KMS-11 (cell line): Measurements from ENCODE around the gene CTDSP2.

Experiments
- H2AFZ ChIP-seq: fragments of 200-600 bp; sonication (generic); 2 replicates; pipeline ENCODE4 v1.6.1; 2016; ENCODE audit warnings: antibody characterized with exemption, mixed run types, low read depth
- H3K27ac ChIP-seq: fragments of 200-600 bp; sonication (generic); 2 replicates; pipeline ENCODE4 v1.6.1; 2016; ENCODE audit warnings: mild to moderate bottlenecking, mixed run types
- H3K27me3 ChIP-seq: fragments of 200-600 bp; sonication (generic); 2 replicates; pipeline ENCODE4 v1.6.1; 2017; ENCODE audit warnings: mild to moderate bottlenecking, low read depth, mixed run types, moderate library complexity; ENCODE audit not compliant: insufficient read depth
- H3K36me3 ChIP-seq: fragments of 200-600 bp; sonication (generic); 2 replicates; pipeline ENCODE4 v1.6.1; 2017; ENCODE audit warnings: mild to moderate bottlenecking, mixed run types; ENCODE audit not compliant: insufficient read depth
- H3K4me1 ChIP-seq: fragments of 200-600 bp; sonication (generic); 2 replicates; pipeline ENCODE4 v1.6.1; 2016; ENCODE audit warnings: mild to moderate bottlenecking, low read depth, mixed run types; ENCODE audit not compliant: poor library complexity, severe bottlenecking
- H3K4me2 ChIP-seq: fragments of 200-600 bp; sonication (generic); 2 replicates; pipeline ENCODE4 v1.7.0; 2016; ENCODE audit warnings: mild to moderate bottlenecking, mixed run types
- H3K4me3 ChIP-seq: fragments of 200-600 bp; sonication (generic); IDR thresholded peaks from 2 replicates; pipeline ENCODE4 v1.6.1; 2017; ENCODE audit warnings: low read depth, low read length, mixed read lengths; ENCODE audit not compliant: insufficient read depth
- H3K79me2 ChIP-seq: fragments of 200-600 bp; sonication (generic); 2 replicates; pipeline ENCODE4 v1.6.1; 2016; ENCODE audit warnings: low read depth, mixed run types; ENCODE audit not compliant: insufficient read depth
- H3K9ac ChIP-seq: fragments of 200-600 bp; sonication (generic); 2 replicates; pipeline ENCODE4 v1.6.1; 2016; ENCODE audit warnings: mild to moderate bottlenecking, mixed run types
- H4K20me1 ChIP-seq: fragments of 200-600 bp; sonication (generic); 2 replicates; pipeline ENCODE4 v1.6.1; 2016; ENCODE audit warnings: mild to moderate bottlenecking, mixed run types; ENCODE audit not compliant: insufficient read depth
- TF ChIP-seq, protein P1 (sequence below): fragments of 200-600 bp; sonication (generic); conservative IDR thresholded peaks from 2 replicates; pipeline ENCODE4 v1.6.1; 2017; ENCODE audit warnings: low read depth, mild to moderate bottlenecking, antibody characterized with exemption, low read length, moderate library complexity, mixed read lengths

Gene CTDSP2

DNA sequence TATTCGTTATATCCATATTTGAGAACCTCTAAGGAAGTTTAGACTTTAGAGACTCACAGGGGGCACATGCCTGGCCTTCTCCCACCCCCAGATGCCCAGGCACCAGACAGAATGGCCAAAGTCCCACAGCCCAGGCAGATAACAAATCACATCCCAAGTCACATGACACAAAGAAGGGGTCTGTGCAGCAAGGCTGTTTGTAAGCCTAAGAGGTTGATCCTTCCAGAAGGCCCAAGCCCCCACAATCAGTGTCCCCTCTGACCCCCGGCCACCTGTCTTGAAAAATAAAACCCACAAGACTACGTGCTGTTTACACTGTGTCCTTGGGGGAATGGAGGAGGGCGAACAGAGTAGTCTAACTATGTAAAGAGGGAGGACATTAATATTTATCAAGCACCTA lies 5.1 kb downstream of the CTDSP2 start:
- Histone ChIP-seq H3K4me2 (peak overlapping the region; percentile 76), H3K4me3 (no peak overlapping the region), H3K36me3 (no peaks in the 10 kb centered on the region), H3K79me2 (peaks cover 97% of the 10 kb centered on the region), H3K27me3 (no peaks in the 10 kb centered on the region), H2AFZ (no peak overlapping the region), H3K4me1 (peaks cover 82% of the 10 kb centered on the region), H3K9ac (no peak overlapping the region), H4K20me1 (peaks cover 45% of the 10 kb centered on the region), H3K27ac (peak overlapping the region; percentile 2; the same call in 1 of the 2 replicates)
- TF ChIP-seq, protein P1, sequence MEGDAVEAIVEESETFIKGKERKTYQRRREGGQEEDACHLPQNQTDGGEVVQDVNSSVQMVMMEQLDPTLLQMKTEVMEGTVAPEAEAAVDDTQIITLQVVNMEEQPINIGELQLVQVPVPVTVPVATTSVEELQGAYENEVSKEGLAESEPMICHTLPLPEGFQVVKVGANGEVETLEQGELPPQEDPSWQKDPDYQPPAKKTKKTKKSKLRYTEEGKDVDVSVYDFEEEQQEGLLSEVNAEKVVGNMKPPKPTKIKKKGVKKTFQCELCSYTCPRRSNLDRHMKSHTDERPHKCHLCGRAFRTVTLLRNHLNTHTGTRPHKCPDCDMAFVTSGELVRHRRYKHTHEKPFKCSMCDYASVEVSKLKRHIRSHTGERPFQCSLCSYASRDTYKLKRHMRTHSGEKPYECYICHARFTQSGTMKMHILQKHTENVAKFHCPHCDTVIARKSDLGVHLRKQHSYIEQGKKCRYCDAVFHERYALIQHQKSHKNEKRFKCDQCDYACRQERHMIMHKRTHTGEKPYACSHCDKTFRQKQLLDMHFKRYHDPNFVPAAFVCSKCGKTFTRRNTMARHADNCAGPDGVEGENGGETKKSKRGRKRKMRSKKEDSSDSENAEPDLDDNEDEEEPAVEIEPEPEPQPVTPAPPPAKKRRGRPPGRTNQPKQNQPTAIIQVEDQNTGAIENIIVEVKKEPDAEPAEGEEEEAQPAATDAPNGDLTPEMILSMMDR, result no peak

GRCh38 chr12:57840726-57841125 lies 5.8 kb downstream of the CTDSP2 start:
- peaks cover 45% of the 10 kb centered on the region for H4K20me1 ChIP-seq
- H3K79me2 ChIP-seq, result peaks cover 97% of the 10 kb centered on the region
- TF ChIP-seq, protein P1, result no peak

DNA sequence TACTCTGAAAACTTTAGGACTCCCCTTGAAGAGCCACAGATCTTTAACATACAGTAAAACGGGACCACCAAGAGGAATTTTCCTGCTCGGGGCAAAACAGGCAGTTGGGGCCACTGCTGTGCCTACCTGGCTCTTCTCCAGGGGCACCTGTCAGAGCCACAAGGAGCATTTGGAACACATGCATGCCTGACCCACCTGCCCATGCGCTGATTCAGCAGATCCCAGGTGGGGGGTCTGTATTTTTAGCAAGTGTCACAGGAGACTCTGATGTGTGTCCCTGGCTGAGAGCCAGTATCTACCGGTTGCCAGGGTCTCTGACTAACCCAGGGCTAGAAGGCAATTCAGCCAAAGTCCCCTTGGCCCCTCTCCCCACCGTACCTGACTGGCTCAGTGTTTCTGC lies 6.5 kb downstream of the CTDSP2 start:
- peaks cover 45% of the 10 kb centered on the region for H4K20me1 ChIP-seq
- H2AFZ ChIP-seq, result no peak overlapping the region
- no peaks in the 10 kb centered on the region for H3K36me3 ChIP-seq
- peaks cover 97% of the 10 kb centered on the region for H3K79me2 ChIP-seq
- H3K4me2 ChIP-seq, result peak overlapping the region; percentile 76
- H3K27ac ChIP-seq, result peak overlapping the region; percentile 64; the same call in 1 of the 2 replicates
- TF ChIP-seq, protein P1, result no peak
- no peaks in the 10 kb centered on the region for H3K27me3 ChIP-seq
- no peak overlapping the region for H3K9ac ChIP-seq
- no peak overlapping the region for H3K4me3 ChIP-seq
- peaks cover 97% of the 10 kb centered on the region for H3K4me1 ChIP-seq

More at GRCh38 chr12:57840726-57841125, 5.8 kb downstream of the CTDSP2 start:
- Histone ChIP-seq H2AFZ (no peak overlapping the region), H3K27me3 (no peaks in the 10 kb centered on the region), H3K4me2 (peak overlapping the region; percentile 76), H3K36me3 (no peaks in the 10 kb centered on the region), H3K9ac (no peak overlapping the region; the same call in 1 of the 2 replicates), H3K27ac (no peak overlapping the region; the same call in 1 of the 2 replicates), H3K4me3 (no peak overlapping the region), H3K4me1 (peaks cover 89% of the 10 kb centered on the region)

DNA sequence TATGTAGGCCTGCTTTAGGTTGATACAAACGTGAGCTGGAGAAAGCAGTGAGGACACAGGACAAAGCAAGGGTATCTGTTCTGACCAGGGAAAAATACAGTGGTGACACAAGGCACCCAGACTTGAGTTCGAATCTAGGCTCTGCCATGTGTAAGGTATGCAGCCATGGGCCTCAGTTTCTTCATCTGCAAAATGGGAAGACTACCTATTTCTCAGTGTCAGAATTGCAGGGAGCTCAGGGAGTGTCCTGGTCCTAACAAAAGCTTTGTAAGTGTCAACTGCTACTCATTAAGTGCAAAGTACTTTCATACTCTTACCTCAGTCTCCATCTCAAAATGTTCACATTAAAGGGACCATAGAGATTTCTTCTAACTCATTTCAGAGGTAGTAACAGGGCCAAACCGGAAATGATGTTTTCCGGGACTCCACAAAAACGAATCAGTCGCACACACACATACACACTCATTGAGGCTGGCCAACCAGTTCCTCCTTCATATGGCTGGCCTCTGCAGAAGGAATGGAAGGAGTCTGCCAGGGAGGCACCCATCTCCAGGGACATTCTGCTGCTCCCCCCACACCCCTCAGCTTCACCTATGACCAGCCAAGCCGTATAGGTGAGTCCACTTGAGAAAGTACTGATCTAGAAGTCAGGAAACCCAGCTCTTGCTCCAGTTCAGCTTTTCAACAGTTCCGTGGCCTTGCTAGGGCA lies 7.8 kb downstream of the CTDSP2 start:
- Histone ChIP-seq H3K36me3 (no peaks in the 10 kb centered on the region), H3K9ac (peak overlapping the region; percentile 23; the same call in 1 of the 2 replicates), H2AFZ (no peak overlapping the region), H4K20me1 (peaks cover 43% of the 10 kb centered on the region), H3K27ac (peak overlapping the region; percentile 64), H3K27me3 (no peaks in the 10 kb centered on the region), H3K4me1 (peaks cover 100% of the 10 kb centered on the region), H3K4me3 (no peak overlapping the region), H3K79me2 (peaks cover 97% of the 10 kb centered on the region), H3K4me2 (peak overlapping the region; percentile 76)
- TF ChIP-seq, protein P1, result no peak
